ENCODE results near the gene CXorf58.
A peak's percentile ranks its signal among the peaks of the same experiment; 100 is the strongest.
"Not testable (repeated sequence)": the region's sequence is repeated elsewhere in the genome, so short reads cannot be mapped to it uniquely, and the experiment has no call there.

The CXorf58 gene

GRCh38 chrX:23887918-23888317 lies 19.9 kb upstream of the CXorf58 start:
- H2BK120ac ChIP-seq (ENCODE audit: low read depth, low read length): no peak overlapping the region
- no peak overlapping the region for H2AFZ ChIP-seq (ENCODE audit: low read depth, low read length)
- DNase-seq: no peak
- no peaks in the 10 kb centered on the region for H3K27me3 ChIP-seq (ENCODE audit: control insufficient read depth in 1 of 2, insufficient read depth in 1 of 2, low read length in 2 of 2)
- no peak overlapping the region for H2BK15ac ChIP-seq (ENCODE audit: low read depth, poor library complexity, severe bottlenecking)
- H3K27ac ChIP-seq (ENCODE audit: low read length, poor library complexity, severe bottlenecking): no peak overlapping the region
- no peak overlapping the region for H2BK5ac ChIP-seq (ENCODE audit: low read depth, low read length, poor library complexity, severe bottlenecking)
- H3K4me3 ChIP-seq (ENCODE audit: insufficient read depth in 1 of 2, low read depth in 1 of 2, low read length in 2 of 2): no peak overlapping the region
- H3K9me3 ChIP-seq (ENCODE audit: control insufficient read depth, low read length): no peaks in the 10 kb centered on the region
- no peak overlapping the region for H3K9ac ChIP-seq (ENCODE audit: low read length)
- no peak overlapping the region for H3K4ac ChIP-seq (ENCODE audit: low read depth in 1 of 2, low read length in 2 of 2)
- peaks cover 2% of the 10 kb centered on the region for H3K79me1 ChIP-seq (replicated peaks; ENCODE audit: low read length, poor library complexity, severe bottlenecking)
- H4K8ac ChIP-seq (ENCODE audit: low read length): no peak overlapping the region
- H3K36me3 ChIP-seq (ENCODE audit: control insufficient read depth in 1 of 2, insufficient read depth in 2 of 2, low read depth in 1 of 2, low read length in 2 of 2): no peaks in the 10 kb centered on the region
- no peak overlapping the region for H3K18ac ChIP-seq (ENCODE audit: low read depth in 1 of 2, low read length in 2 of 2)
- peaks cover 7% of the 10 kb centered on the region for H3K4me1 ChIP-seq (ENCODE audit: control insufficient read depth, insufficient read depth, low read depth, low read length)
- no peak overlapping the region for H3K14ac ChIP-seq (ENCODE audit: low read length in 2 of 2)
- H2BK12ac ChIP-seq (ENCODE audit: low read length in 2 of 2): no peak overlapping the region
- no peak overlapping the region for H2AK5ac ChIP-seq (ENCODE audit: low read length, severe bottlenecking)
- no peak overlapping the region for H3K4me2 ChIP-seq (ENCODE audit: low read length, poor library complexity, severe bottlenecking)
- 100% methylated on average over 3 of the region's 4 CpGs for WGBS
- H3K23ac ChIP-seq (ENCODE audit: low read length in 2 of 2): no peak overlapping the region
- H4K91ac ChIP-seq (ENCODE audit: low read length): no peak overlapping the region

GRCh38 chrX:23888887-23889501 lies 18.8 kb upstream of the CXorf58 start:
- no peak overlapping the region for H2BK15ac ChIP-seq (ENCODE audit: low read depth, poor library complexity, severe bottlenecking)
- no peaks in the 10 kb centered on the region for H3K4me1 ChIP-seq (ENCODE audit: control insufficient read depth, insufficient read depth, low read depth, low read length)
- no peak overlapping the region for H3K4me3 ChIP-seq (ENCODE audit: insufficient read depth in 1 of 2, low read depth in 1 of 2, low read length in 2 of 2)
- H2BK5ac ChIP-seq (ENCODE audit: low read depth, low read length, poor library complexity, severe bottlenecking): no peak overlapping the region
- H2BK120ac ChIP-seq (ENCODE audit: low read depth, low read length): no peak overlapping the region
- H2AK5ac ChIP-seq (ENCODE audit: low read length, severe bottlenecking): no peak overlapping the region
- H3K27me3 ChIP-seq (ENCODE audit: control insufficient read depth in 1 of 2, insufficient read depth in 1 of 2, low read length in 2 of 2): no peaks in the 10 kb centered on the region
- H3K9ac ChIP-seq (ENCODE audit: low read length): peak overlapping the region; percentile 62
- no peaks in the 10 kb centered on the region for H3K36me3 ChIP-seq (ENCODE audit: control insufficient read depth in 1 of 2, insufficient read depth in 2 of 2, low read depth in 1 of 2, low read length in 2 of 2)
- H3K23ac ChIP-seq (ENCODE audit: low read length in 2 of 2): no peak overlapping the region
- H3K79me1 ChIP-seq (replicated peaks; ENCODE audit: low read length, poor library complexity, severe bottlenecking): peaks cover 2% of the 10 kb centered on the region
- no peak overlapping the region for H3K14ac ChIP-seq (ENCODE audit: low read length in 2 of 2)
- no peak overlapping the region for H3K4me2 ChIP-seq (ENCODE audit: low read length, poor library complexity, severe bottlenecking)
- H3K27ac ChIP-seq (ENCODE audit: low read length, poor library complexity, severe bottlenecking): peak overlapping the region; percentile 65
- no peak overlapping the region for H3K4ac ChIP-seq (ENCODE audit: low read depth in 1 of 2, low read length in 2 of 2)
- H2BK12ac ChIP-seq (ENCODE audit: low read length in 2 of 2): no peak overlapping the region
- no peak overlapping the region for H4K91ac ChIP-seq (ENCODE audit: low read length)
- DNase-seq: peak; percentile 35
- no peak overlapping the region for H3K18ac ChIP-seq (ENCODE audit: low read depth in 1 of 2, low read length in 2 of 2)
- no CpG with 5 or more reads among the region's 3 CpGs for WGBS
- H3K9me3 ChIP-seq (ENCODE audit: control insufficient read depth, low read length): no peaks in the 10 kb centered on the region
- no peak overlapping the region for H4K8ac ChIP-seq (ENCODE audit: low read length)
- no peak overlapping the region for H2AFZ ChIP-seq (ENCODE audit: low read depth, low read length)

GRCh38 chrX:23890933-23891332 lies 16.9 kb upstream of the CXorf58 start:
- Histone ChIP-seq H3K9me3 (ENCODE audit: control insufficient read depth, low read length) (no peaks in the 10 kb centered on the region), H3K36me3 (ENCODE audit: control insufficient read depth in 1 of 2, insufficient read depth in 2 of 2, low read depth in 1 of 2, low read length in 2 of 2) (no peaks in the 10 kb centered on the region), H2BK15ac (ENCODE audit: low read depth, poor library complexity, severe bottlenecking) (no peak overlapping the region), H3K4me3 (ENCODE audit: insufficient read depth in 1 of 2, low read depth in 1 of 2, low read length in 2 of 2) (no peak overlapping the region), H3K79me1 (replicated peaks; ENCODE audit: low read length, poor library complexity, severe bottlenecking) (peaks cover 2% of the 10 kb centered on the region), H3K4me2 (ENCODE audit: low read length, poor library complexity, severe bottlenecking) (no peak overlapping the region), H4K8ac (ENCODE audit: low read length) (no peak overlapping the region), H2BK12ac (ENCODE audit: low read length in 2 of 2) (no peak overlapping the region), H3K27ac (ENCODE audit: low read length, poor library complexity, severe bottlenecking) (no peak overlapping the region), H2BK120ac (ENCODE audit: low read depth, low read length) (no peak overlapping the region), H2AK5ac (ENCODE audit: low read length, severe bottlenecking) (no peak overlapping the region), H3K18ac (ENCODE audit: low read depth in 1 of 2, low read length in 2 of 2) (no peak overlapping the region), H3K14ac (ENCODE audit: low read length in 2 of 2) (no peak overlapping the region), H3K4me1 (ENCODE audit: control insufficient read depth, insufficient read depth, low read depth, low read length) (no peaks in the 10 kb centered on the region), H3K27me3 (ENCODE audit: control insufficient read depth in 1 of 2, insufficient read depth in 1 of 2, low read length in 2 of 2) (no peaks in the 10 kb centered on the region), H2BK5ac (ENCODE audit: low read depth, low read length, poor library complexity, severe bottlenecking) (no peak overlapping the region), H3K23ac (ENCODE audit: low read length in 2 of 2) (no peak overlapping the region), H2AFZ (ENCODE audit: low read depth, low read length) (no peak overlapping the region), H3K9ac (ENCODE audit: low read length) (no peak overlapping the region), H4K91ac (ENCODE audit: low read length) (no peak overlapping the region), H3K4ac (ENCODE audit: low read depth in 1 of 2, low read length in 2 of 2) (no peak overlapping the region)
- peak; percentile 19 for DNase-seq
- WGBS: 98% methylated on average over 4 of the region's 4 CpGs

- not testable (repeated sequence) for H2BK120ac ChIP-seq (ENCODE audit: low read depth, low read length); H4K91ac ChIP-seq (ENCODE audit: low read length); H3K9me3 ChIP-seq (ENCODE audit: control insufficient read depth, low read length); H3K23ac ChIP-seq (ENCODE audit: low read length in 2 of 2); H2AK5ac ChIP-seq (ENCODE audit: low read length, severe bottlenecking); H3K4me2 ChIP-seq (ENCODE audit: low read length, poor library complexity, severe bottlenecking); H3K9ac ChIP-seq (ENCODE audit: low read length); H2AFZ ChIP-seq (ENCODE audit: low read depth, low read length); H2BK15ac ChIP-seq (ENCODE audit: low read depth, poor library complexity, severe bottlenecking); H3K27me3 ChIP-seq (ENCODE audit: control insufficient read depth in 1 of 2, insufficient read depth in 1 of 2, low read length in 2 of 2); H3K14ac ChIP-seq (ENCODE audit: low read length in 2 of 2); H3K4me3 ChIP-seq (ENCODE audit: insufficient read depth in 1 of 2, low read depth in 1 of 2, low read length in 2 of 2); H2BK5ac ChIP-seq (ENCODE audit: low read depth, low read length, poor library complexity, severe bottlenecking); H3K36me3 ChIP-seq (ENCODE audit: control insufficient read depth in 1 of 2, insufficient read depth in 2 of 2, low read depth in 1 of 2, low read length in 2 of 2); H3K4ac ChIP-seq (ENCODE audit: low read depth in 1 of 2, low read length in 2 of 2); H3K4me1 ChIP-seq (ENCODE audit: control insufficient read depth, insufficient read depth, low read depth, low read length); H3K79me1 ChIP-seq (replicated peaks; ENCODE audit: low read length, poor library complexity, severe bottlenecking); DNase-seq; H3K18ac ChIP-seq (ENCODE audit: low read depth in 1 of 2, low read length in 2 of 2); H2BK12ac ChIP-seq (ENCODE audit: low read length in 2 of 2); H4K8ac ChIP-seq (ENCODE audit: low read length); H3K27ac ChIP-seq (ENCODE audit: low read length, poor library complexity, severe bottlenecking)
- 95% methylated on average over 5 of the region's 6 CpGs for WGBS
Observed at GRCh38 chrX:23894993-23895392, 12.8 kb upstream of the CXorf58 start.
